Stimulated activated CD8-positive, alpha-beta memory T cell treated with anti-CD3 and anti-CD28 coated beads, Interleukin-4, amount 100 ng/mL, for 4 hours (primary cell): Measurements from ENCODE around the gene C1orf35.

Experiments used
- DNase-seq, 2 donors: peaks; one replicate each; pipeline ENCODE4 v3.0.0-alpha.2; 2020; ENCODE audit warnings: low read depth in 2 of 2, low spot score in 1 of 2

C1orf35 gene

GRCh38 chr1:228079601-228080263 is 23.4 kb downstream of the C1orf35 start:
- DNase-seq, result no peak

GRCh38 chr1:228079013-228079412 is 24.1 kb downstream of the C1orf35 start:
- DNase-seq, result no peak

GRCh38 chr1:228077565-228078330 is 25.4 kb downstream of the C1orf35 start:
- no peak for DNase-seq

DNA sequence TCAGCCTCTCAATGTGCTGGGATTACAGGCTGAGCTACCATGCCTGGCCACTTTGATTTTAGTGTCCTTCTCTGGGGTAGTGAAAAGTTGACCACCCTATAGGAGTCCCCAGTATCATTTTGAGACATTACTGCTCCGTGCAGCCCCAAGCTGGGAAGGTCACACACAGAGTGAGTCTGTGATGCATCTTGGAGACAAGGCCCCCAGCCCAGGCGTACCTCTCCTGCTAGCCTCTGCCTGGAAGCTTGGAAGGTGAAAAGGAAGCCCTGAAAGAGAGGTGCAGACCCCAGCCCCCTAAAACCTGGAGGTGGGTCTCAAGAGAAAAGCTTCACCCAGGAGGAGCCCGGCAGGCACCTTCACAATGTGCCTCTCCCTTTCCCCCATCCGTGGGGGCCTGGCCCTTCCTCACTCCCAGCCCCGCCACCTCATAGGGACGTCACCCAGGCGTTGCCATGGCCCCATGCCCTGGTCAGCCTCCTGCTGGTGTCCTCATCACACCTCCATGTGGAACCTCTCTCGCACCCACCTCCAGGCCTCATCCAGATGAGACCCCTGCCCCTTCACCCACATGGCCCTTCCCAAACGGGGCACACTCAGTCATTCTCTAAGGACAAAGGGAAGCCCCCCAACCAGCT is 26.2 kb downstream of the C1orf35 start:
- DNase-seq, result no peak

GRCh38 chr1:228075801-228076271 is 27.3 kb downstream of the C1orf35 start:
- no peak for DNase-seq

DNA sequence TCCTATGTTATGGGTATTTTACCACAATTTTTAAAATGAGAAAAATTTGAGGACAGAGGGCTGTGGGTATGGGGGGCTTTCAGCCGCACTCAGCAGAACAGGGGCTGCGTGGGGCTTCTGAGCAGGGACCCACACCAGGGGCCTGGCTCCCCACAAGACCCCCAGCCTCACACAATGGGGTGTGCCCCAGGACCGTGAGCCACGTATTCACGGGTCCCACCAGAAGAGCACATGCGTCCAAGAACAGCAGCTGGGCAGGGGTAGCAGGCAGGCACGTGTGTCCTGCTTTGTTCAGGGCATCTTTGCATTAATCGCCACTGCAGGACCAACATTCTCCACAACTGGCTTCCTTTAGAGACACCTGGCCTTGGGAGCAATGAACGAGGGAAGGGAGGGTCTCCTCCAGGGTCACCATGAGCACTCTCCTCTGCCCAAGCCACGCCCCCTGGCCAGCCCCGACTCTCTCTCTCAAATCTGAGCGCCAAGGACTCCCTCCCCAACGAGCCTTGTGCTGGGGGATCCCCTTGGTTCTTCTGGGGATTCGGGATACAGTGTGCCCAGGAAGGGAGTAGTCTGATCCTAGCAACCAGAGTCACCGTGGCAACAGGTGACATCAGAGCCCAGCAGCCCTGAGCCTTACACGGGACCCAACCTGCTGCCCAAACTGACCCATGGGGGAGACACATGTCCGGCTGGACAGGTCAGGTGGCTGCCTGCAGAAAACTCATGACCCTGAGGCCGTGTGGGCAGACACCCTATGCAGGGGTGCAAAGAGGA is 28.0 kb downstream of the C1orf35 start:
- DNase-seq, result no peak

DNA sequence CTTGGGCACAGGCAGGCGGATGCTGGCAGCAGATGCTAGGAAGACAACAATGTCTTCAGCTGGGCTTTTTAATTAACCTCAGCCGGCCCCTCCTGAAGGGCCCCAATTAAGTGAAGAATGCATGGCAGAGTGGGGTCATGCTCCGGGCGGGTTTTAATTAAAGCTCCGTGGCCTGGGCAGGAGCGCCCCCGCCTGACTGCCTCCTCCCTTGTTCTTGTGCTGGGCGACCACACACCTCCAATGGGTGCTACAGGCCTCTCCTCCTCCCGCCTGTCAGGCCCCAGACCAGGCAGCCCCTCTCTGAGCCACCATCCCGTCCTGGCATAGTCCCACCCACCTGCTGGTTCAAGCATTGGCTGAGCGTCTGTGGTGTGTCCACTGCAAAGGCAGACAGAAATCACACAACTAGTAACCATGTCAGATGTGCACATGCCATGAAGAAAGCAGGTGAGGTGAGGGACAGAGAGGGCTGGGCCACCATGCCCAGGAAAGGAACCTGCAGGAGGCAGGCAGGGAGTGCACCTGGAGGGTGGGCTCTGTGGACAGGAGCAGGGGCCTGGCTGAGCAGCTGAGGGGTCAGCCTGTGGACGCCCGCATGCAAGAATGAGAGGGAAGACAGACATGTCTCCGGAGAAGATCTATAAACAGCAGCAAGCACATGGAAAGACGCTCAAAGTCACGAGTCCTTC is 29.1 kb downstream of the C1orf35 start:
- no peak for DNase-seq

DNA sequence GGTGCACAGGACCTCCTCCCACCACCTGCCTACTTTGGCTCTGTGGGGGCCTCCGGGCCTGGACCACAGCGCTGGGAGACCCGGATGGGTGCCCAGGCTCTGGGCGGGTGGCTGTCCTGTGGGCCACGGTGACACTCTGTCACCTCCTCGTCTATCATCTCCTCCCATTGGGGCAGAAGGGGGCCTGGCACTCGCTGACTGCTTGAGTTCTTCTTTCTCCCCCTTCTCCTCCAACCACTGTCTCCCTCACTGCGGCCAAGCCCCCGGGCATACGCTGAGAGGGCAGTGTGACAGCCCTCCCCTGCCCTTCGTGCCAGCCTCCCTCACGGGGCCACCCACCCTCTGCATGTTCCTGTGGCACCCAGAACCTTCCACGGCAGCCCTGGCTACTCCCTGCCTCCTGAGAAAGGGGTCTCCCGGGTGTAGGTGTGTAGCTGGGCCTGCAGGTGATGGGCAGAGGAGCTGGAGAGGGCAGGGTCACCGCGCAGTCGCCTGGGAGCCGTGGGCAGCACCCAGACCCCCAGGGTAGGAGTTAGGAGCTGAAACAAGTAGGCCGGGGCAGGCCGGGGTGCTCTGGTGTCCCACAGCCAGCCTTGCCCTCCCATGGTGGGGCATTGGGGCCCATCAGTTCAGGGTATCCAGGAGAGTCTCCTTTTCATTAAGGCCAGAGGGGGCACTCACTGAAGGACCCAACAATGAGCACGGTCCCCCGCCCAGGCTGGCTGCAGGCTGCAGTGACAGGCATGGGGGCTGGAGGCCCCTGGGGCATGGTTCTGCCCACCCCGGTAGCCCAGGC is 29.9 kb downstream of the C1orf35 start:
- DNase-seq, result no peak

DNA sequence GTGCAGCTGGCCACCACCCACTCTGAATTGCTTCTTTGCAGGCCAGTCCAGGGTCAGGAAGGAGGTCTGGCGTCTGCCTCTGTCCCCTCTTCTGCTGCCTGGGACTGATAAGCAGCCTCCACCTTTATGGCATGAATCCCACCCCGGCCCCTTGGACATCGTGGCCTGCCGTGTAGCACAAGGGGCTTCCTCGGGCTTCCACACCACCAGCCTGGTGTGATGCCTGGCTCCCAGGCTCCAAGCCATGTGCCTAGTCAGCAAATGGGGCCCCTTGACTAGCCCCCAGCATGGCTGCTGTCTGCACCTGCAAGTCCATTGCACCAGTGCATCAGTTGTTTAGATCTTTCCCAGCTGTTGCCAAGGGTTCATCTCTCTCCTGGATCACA is 30.5 kb downstream of the C1orf35 start:
- DNase-seq, result no peak

DNA sequence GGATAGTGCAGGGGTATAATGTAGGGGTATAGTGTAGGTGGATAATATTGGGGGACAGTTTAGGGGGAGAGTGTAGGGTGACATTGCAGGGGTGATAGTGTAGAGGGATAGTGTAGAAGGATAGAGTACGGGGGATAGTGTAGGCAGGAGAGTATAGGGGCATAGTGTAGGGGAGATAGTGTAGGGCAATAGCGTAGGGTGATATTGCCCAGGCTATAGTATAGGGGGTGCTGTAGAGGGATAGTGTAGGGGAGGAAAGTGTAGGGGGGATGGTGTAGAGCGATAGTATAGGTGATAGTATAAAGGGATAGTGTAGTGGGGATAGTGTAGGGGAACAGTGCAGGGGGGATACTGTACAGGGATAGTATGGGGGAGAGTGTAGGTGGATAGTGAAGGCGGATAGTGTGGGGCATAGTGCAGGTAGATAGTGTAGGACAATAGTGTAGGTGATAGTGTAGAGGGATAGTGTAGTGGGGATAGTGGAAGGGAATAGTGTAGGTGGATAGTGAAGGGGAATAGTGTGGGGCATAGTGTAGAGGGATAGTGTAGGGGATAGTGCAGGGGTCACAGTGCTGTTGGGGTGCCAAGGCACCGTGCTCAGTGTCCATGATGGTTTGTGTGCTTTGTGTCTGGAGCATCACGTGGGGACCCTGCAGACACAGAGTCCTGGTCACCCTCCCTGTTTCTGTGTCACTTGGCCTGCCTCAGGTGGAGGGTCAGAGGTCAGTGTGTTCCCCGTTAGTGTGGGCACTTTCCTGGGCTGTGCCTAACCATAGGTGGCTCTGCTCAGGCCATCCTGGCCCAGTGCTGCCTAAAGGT is 31.1 kb downstream of the C1orf35 start:
- DNase-seq, result no peak

DNA sequence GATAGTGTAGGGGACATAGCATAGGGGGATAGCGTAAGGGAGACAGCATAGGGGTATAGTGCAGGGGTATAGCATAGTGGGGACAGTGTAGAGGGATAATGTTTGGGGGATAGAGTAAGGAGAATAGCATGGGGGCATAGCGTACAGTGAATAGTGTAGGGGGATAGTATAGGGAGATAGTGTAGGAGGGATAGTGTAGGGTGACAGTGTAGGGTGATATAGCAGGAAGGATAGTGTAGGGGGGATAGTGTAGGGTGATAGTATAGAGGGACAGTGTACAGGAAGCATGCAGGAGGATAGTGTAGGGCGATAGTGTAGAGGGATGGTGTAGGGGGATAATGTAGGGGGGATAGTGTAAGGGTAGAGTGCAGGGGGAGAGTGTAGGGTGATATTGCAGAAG is 32.3 kb downstream of the C1orf35 start:
- DNase-seq, result no peak

- DNase-seq, result no peak
Observed at GRCh38 chr1:228070173-228070572, 33.0 kb downstream of the C1orf35 start.

- no peak for DNase-seq
Observed at GRCh38 chr1:228068359-228068758, 34.8 kb downstream of the C1orf35 start.

GRCh38 chr1:228066891-228067654 is 36.1 kb downstream of the C1orf35 start:
- DNase-seq, result no peak

GRCh38 chr1:228066416-228066815 is 36.7 kb downstream of the C1orf35 start:
- DNase-seq, result no peak

DNA sequence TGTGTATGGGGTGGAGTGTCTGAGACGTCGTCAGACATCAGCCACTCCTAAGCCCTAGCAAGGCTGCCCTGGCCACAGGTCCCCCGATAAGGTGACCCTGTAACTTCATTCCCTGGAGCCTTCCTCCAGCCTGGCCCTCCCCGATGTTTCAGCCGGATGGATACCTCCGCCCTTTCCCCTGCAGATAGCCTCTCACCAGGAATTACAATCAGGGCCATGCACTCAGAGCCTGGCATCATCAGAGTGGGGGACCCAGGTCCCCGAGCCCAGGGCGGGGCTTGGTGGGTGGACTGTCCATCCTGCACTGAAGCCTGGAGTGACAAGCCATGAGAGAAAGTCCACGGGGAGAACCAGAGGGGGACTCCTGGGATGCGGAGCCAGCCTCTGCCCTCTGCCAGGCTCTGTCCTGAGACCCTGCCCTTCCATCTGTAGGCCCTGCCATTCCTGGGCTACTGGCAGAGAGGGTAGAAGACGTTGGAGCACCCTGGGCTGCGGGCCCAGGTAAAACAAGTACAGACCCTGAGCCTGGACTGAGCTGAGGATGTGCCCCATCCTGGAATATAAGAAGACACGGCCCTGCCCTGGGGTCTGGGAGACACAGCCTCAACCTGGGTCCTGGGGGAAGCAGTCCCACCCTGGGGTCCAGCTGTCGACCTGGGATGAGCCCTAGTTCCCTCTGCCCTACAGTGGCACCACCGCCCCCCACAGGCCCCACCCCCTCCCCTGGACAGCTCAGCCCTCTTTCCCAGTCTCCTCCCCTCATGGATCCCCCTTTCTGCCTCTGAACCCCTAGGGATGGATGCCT is 37.4 kb downstream of the C1orf35 start:
- DNase-seq, result no peak

DNA sequence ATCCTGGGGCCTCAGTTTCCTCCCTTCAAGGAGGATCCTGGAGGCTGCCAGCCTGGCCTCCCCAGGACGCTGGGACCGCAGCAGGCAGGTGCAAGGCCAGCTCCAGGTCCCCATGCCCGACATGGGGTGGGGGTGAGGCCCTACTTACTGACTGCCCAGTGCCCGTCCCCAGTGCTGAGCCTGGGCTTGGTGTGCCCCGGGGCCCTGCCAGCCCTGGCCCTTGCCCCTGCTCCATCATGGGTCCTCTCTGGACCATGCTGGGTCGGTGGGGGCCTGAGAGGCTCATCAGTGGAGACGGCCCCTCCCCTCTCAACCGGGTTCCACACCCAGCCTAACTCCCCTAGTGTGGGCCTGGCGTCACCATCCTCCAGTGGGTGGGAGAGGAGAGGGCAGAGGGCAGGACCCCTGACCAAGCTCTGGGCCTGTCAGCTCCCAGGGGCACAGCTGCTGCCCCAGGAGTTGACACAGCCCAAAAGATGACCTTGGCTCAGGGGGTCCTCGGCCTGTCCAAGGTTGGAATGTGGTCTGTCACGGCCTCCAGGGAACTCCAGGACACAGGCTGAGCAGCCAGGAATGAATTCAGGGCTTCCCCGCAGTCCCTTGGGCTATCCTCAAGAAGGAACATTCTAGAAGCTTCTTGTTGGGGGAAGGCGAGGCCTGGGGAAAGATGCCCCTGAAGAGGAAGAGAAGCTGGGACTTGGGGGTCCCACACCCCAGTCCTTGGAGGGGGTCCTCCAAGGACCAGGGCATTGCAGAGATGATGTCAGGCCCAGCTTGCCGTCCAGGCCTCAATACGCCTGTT is 38.2 kb downstream of the C1orf35 start:
- DNase-seq, result no peak
